D721Med (cell line): ENCODE measurements around the gene ATXN7L1.

Experiments used
- DNase-seq: peaks from one replicate; pipeline ENCODE4 v3.0.0; 2011; ENCODE audit warnings: low spot score; ENCODE audit not compliant: insufficient read length
- FAIRE-seq: peaks from 2 replicates; lab custom pipeline; 2011; peaks lifted over from hg19 to GRCh38; lab: Jason Lieb, UNC
- TF ChIP-seq, protein P1 (sequence below): IDR thresholded peaks from 2 replicates; pipeline ENCODE4 v1.5.1; 2012; ENCODE audit warnings: mild to moderate bottlenecking, control low read depth; ENCODE audit not compliant: insufficient read depth; ENCODE audit errors: missing control alignments

The ATXN7L1 gene

DNA sequence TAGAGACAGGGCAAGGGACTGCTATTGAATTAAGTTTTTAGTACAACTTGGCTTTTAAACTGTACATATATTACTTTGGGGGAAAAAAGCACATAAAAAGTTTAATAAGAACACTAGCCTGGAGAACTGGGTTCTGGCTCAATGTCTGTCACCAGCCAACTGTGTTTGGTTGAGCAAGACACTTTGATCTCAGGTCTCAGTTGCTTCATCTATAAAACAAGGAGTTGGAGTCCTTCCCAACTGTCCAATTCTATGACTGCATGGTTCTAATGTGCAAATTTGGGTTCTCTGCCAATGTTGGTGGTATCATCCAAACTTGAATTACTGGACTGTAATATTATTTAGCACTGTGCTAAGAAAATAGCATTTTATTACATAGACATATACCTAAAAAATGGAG is 50.3 kb downstream of the ATXN7L1 start:
- FAIRE-seq: no peak
- TF ChIP-seq, protein P1, sequence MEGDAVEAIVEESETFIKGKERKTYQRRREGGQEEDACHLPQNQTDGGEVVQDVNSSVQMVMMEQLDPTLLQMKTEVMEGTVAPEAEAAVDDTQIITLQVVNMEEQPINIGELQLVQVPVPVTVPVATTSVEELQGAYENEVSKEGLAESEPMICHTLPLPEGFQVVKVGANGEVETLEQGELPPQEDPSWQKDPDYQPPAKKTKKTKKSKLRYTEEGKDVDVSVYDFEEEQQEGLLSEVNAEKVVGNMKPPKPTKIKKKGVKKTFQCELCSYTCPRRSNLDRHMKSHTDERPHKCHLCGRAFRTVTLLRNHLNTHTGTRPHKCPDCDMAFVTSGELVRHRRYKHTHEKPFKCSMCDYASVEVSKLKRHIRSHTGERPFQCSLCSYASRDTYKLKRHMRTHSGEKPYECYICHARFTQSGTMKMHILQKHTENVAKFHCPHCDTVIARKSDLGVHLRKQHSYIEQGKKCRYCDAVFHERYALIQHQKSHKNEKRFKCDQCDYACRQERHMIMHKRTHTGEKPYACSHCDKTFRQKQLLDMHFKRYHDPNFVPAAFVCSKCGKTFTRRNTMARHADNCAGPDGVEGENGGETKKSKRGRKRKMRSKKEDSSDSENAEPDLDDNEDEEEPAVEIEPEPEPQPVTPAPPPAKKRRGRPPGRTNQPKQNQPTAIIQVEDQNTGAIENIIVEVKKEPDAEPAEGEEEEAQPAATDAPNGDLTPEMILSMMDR: no peak

DNA sequence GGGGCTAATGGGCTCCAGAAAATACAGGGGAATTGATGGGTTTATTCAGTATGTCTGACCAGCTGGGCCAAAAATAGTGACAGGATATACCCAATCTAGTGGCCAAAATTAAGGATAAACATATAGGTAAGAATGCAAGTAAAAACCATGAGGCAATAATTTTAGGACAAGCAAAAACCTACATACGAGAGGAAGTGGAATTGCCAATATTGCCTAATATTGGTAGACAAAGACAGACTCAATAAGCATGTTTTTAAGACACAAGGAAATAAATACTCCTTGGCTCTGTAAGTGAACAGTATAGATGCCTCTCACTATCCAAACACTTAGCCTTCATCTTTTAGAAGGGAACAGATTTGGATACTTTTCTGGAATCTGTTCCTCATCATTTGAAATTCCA is 51.0 kb downstream of the ATXN7L1 start:
- DNase-seq (no peak), FAIRE-seq (no peak)
- TF ChIP-seq, protein P1: no peak

More for the DNA sequence above, 50.3 kb downstream of the ATXN7L1 start:
- DNase-seq: no peak

DNA sequence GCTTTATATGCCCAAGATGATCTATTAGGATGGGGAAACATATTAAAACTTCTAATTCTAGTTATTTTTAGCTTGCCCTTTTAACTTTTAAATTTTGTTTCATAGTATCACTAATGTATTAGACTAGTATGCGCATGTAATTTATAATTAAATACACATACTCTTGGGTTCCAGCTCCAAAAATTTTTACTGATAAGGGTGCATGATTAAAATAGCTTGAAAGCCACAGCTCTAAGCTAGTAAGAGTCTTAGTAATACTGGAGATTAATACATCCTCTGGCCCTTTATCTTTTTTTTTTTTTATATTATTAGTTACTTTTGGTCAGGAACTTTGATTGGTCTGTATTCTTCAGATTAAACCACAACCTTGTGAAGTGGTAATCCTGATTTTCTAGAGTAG is 53.6 kb downstream of the ATXN7L1 start:
- FAIRE-seq (no peak), DNase-seq (no peak)
- TF ChIP-seq, protein P1: no peak

DNA sequence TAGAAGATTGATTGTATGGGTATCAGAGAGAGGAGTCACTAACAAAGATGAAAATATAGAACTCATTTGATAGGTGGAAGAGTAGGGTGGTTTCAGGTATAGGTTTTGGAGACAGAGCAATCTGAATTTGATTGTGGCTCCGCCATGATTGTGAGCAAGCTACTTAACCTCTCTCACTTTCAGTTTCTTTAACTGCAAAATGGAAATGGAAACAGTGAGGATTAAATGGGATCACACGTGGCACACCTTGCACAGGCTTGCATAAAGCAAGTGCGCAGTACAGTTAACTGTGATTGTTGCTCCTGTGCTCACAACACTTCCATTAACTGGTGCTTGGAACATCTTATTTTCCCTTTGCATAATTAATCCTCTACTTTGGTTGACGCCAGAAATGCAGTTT is 54.9 kb downstream of the ATXN7L1 start:
- DNase-seq (no peak), FAIRE-seq (no peak)
- TF ChIP-seq, protein P1: no peak

DNA sequence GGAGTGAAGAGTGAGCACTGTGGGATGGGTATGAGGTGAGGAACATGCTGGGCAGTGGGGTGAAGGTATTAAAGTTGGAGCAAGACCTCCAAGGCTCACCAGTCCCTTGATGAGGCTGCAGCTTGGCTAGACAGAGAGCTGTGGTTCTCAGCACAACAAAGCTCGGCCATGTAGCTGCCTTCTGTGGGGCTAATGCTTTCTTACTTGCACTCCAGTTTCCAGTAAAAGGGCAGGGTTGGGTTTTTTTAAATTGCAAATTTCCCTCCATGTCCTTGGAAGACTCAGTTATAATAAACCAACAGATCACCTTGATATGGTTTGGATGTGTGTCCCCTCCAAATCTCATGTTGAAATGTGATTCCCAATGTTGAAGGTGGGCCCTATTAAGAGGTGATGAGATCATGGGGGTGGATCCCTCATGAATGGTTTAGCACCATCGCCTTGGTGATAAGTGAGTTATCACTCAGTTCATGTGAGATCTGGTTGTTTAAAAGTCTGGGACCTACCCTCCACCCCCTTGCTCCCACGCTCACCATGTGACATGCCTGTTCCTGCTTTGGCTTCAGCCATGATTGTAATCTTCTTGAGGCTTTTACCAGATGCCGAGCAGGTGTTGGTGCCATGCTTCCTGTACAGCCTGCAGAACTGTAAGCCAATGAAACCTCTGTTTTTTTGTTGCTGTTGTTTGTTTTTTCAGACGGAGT is 55.9 kb downstream of the ATXN7L1 start:
- FAIRE-seq (no peak), DNase-seq (no peak)
- TF ChIP-seq, protein P1: no peak

DNA sequence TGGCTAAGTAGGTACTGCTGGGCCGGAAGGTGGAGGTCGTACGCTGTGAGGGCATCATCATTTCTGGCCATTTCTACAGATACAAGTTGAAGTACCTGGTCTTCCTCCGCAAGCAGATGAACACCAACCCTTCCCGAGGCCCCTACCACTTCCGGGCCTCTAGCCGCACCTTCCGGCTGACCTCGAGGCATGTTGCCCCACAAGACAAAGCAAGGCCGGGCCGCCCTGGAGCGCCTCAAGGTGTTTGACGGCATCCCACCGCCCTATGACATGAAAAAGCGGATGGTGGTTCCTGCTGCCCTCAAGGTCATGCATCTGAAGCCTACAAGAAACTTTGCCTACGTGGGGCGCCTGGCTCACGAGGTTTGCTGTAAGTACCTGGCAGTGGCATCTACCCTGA is 56.8 kb downstream of the ATXN7L1 start:
- DNase-seq (no peak), FAIRE-seq (no peak)
- TF ChIP-seq, protein P1: no peak

DNA sequence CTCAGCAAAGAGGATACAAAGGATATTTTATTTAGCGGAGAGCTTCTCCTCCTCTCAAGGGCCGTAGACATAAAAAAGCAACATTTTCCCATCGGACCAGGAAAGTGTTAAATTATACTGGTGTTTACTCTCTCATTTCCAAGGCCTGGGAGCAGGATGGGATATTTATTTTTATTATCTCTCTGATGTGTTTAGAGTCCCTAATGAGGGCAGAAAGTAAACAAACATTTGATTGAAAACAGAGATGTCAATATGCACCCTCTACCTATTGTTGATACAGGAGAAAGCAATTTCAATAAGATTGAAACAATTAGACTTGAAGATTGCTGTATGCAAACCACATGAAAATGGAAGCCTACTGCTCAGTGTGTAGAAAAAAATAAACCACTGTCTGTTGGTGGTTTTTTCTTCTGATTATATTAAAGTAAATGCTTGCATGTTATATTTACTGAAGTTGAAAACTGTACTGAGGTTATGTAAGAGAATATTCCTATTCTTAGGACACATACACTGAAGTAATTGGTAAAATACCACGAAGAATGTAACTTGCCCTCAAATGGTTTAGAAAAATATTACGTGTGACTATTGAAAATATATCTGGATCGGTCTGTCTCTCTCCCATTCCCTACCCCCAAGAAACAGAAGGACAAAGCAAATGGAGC is 59.3 kb downstream of the ATXN7L1 start:
- DNase-seq: no peak
- no peak for FAIRE-seq
- TF ChIP-seq, protein P1: no peak
